Right lobe of liver (tissue), 6 donors: ENCODE results near the gene SLC26A8. TPM values are rescaled to one million over a fixed set of nuclear protein-coding genes. Genes with fewer than 3 reads are reported as not detected.
A peak's percentile ranks its signal among the peaks of the same experiment; 100 is the strongest.

Experiments used
- ATAC-seq, 4 donors: fragments of 200-7000 bp; cut with Tn5 transposase; one replicate each; pipeline ENCODE4 v1.9.1; 2020; ENCODE audit warnings: mild to moderate bottlenecking in 4 of 4, moderate library complexity in 4 of 4
- DNase-seq, 3 donors: peaks; one replicate each; pipeline ENCODE4 v3.0.0-alpha.2; 2020
- H3K27ac ChIP-seq, 3 donors: fragments of 200-600 bp; one replicate each; pipeline ENCODE4 v1.8.0; 2022
- H3K27me3 ChIP-seq, 2 donors: fragments of 200-600 bp; one replicate each; pipeline ENCODE4 v1.8.0; 2022
- H3K36me3 ChIP-seq, 4 donors: fragments of 200-600 bp; sonication (generic) in 1 of 4; one replicate each; pipeline versions ENCODE4 v1.5.1 to v1.8.0; 2017 to 2022; ENCODE audit warnings: control low read depth in 1 of 4
- H3K4me1 ChIP-seq, 4 donors: fragments of 200-600 bp; sonication (generic) in 1 of 4; one replicate each; pipeline versions ENCODE4 v1.5.1 to v1.8.0; 2017 to 2022; ENCODE audit warnings: control low read depth in 1 of 4
- H3K4me3 ChIP-seq, 3 donors: fragments of 200-600 bp; one replicate each; pipeline ENCODE4 v1.8.0; 2022
- H3K9me3 ChIP-seq, 4 donors: fragments of 200-600 bp; sonication (generic) in 1 of 4; one replicate each; pipeline versions ENCODE4 v1.5.1 to v1.8.0; 2017 to 2022; ENCODE audit warnings: control low read depth in 1 of 4
- POLR2A ChIP-seq: fragments of 450-650 bp; IDR thresholded peaks from one replicate; pipeline ENCODE4 v1.6.1; 2017; ENCODE audit warnings: antibody characterized with exemption, mild to moderate bottlenecking
- WGBS: methylation state at CpG from one replicate; pipeline ENCODE4 v1.1.6; 2018; ENCODE audit warnings: low coverage, low lambda C conversion rate; ENCODE audit not compliant: insufficient coverage; ENCODE audit errors: missing lambda C conversion rate; 5-methylcytosine and 5-hydroxymethylcytosine counted together
- intact Hi-C, 2 donors: fragments of 100-400 bp; cut with DNase I; formaldehyde crosslinking; loops; one replicate each; pipeline versions ENCODE4 v1.11.2 to v1.14.1; 2022
- total RNA-seq, 6 experiments: library from RNA; depleted of rRNA in 2 of 6; stranded (reverse); fragments of >200 nt in 2 of 6; fragmentation: NEBNext Ultra II Directional in 3 of 6; extraction: Animal tissue kit (Norgen Biotek cat#: 25700) in 3 of 6; gene quantifications; one replicate each; pipeline versions ENCODE4 v1.1.0 to v1.2.4, GENCODE V29; 2016 to 2023
- TF ChIP-seq, protein P1 (sequence below), 4 donors: fragments of 200-600 bp in 3 of 4; fragments of 450-650 bp in 1 of 4; IDR thresholded peaks; one replicate each; pipeline versions ENCODE4 v1.5.1 to v1.8.0; 2016 to 2022; ENCODE audit warnings: antibody characterized with exemption in 4 of 4, mild to moderate bottlenecking in 2 of 4
- donor health status: DM: no; HTN: yes; CAD: no.
- donor health status: DM: no; HTN: no; CAD: no.
- donor health status: DM: no; HTN: no; CAD: no.
- donor health status: DM: no; HTN: yes; CAD: no.
- donor health status: DM: no; HTN: yes; CAD: no.

Gene SLC26A8
- total RNA-seq, 6 experiments from 2014 or later = 0.06 to 0.33 (median 0.09) TPM

DNA sequence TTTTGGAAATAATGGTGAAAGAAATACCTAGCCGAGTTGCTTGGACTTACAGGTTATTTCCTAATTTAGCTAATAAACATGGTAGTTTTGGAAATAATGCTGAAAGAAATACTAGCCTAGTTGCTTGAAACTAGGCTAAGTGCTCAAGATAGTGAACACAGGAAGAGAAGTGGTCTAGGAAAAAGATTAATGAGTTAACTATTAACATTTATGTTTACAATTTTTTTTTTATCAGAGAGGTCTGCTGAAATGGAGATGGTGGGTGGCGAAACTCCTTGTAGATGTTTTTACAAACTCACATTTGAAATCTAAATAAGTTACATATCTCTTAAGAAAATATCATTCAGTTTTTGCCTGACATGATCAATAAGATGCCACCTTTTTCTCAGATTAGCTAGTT, 42.4 kb upstream of the SLC26A8 start:
- no peaks in the 10 kb centered on the region for H3K9me3 ChIP-seq
- no peak overlapping the region for H3K4me3 ChIP-seq
- no peaks in the 10 kb centered on the region for H3K27me3 ChIP-seq
- peaks cover 0 to 63% (median 7%) of the 10 kb centered on the region in 4 donors for H3K4me1 ChIP-seq
- 53% methylated on average over 2 of the region's 2 CpGs for WGBS
- TF ChIP-seq, protein P1, sequence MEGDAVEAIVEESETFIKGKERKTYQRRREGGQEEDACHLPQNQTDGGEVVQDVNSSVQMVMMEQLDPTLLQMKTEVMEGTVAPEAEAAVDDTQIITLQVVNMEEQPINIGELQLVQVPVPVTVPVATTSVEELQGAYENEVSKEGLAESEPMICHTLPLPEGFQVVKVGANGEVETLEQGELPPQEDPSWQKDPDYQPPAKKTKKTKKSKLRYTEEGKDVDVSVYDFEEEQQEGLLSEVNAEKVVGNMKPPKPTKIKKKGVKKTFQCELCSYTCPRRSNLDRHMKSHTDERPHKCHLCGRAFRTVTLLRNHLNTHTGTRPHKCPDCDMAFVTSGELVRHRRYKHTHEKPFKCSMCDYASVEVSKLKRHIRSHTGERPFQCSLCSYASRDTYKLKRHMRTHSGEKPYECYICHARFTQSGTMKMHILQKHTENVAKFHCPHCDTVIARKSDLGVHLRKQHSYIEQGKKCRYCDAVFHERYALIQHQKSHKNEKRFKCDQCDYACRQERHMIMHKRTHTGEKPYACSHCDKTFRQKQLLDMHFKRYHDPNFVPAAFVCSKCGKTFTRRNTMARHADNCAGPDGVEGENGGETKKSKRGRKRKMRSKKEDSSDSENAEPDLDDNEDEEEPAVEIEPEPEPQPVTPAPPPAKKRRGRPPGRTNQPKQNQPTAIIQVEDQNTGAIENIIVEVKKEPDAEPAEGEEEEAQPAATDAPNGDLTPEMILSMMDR (IDR thresholded peaks at IDR 0.05) = no peak
- ATAC-seq = peak in 3 of 4 donors; percentile 14 to 46 (median 27)
- H3K27ac ChIP-seq = peak overlapping the region; percentile 4 to 28 (median 26)
- intact Hi-C loops = no loop called here
- DNase-seq = no peak
- no peaks in the 10 kb centered on the region for H3K36me3 ChIP-seq

GRCh38 chr6:36065916-36066315, 41.5 kb upstream of the SLC26A8 start:
- Histone ChIP-seq H3K27ac (peak overlapping the region in 1 of 3 donors; percentile 28), H3K4me1 (peaks cover 0 to 63% (median 7%) of the 10 kb centered on the region in 4 donors), H3K27me3 (no peaks in the 10 kb centered on the region), H3K36me3 (no peaks in the 10 kb centered on the region), H3K4me3 (no peak overlapping the region), H3K9me3 (no peaks in the 10 kb centered on the region)
- intact Hi-C loops = no loop called here
- TF ChIP-seq, protein P1 (IDR thresholded peaks at IDR 0.05) = no peak
- TF ChIP-seq POLR2A = no peak
- ATAC-seq = no peak
- DNase-seq = no peak

DNA sequence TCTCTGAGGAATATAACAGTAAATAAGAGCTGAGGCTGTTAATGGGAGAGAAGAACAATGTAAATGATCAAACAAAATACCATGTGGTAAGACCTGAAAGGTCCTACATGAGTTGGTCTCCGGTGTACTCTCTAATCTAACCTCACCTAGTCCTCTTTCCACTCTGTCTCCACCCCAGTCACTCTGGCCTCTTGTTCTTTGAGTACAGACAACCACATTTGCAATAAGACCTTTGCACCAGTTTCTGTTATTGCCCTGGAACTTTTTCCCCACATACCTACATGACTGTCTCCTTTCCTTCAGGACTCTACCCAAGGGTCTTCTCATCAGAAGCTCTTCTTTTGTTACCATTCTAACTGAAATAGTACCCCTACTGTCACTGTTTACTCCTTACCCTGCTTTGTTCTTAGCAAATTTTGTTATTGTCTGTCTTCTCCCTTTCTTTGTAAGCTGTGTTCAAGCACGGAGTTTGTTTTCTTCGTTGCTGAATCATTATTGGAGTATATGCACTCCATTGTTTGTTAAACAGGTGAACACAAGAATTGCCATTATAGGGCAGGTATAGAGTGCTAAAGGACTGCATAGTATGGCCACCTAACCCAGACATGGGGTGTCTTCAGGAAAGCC, 40.4 kb upstream of the SLC26A8 start:
- 26% methylated on average over 3 of the region's 3 CpGs for WGBS
- intact Hi-C loops = no loop called here
- no peak for TF ChIP-seq POLR2A
- TF ChIP-seq, protein P1 (IDR thresholded peaks at IDR 0.05) = no peak
- Histone ChIP-seq H3K27me3 (no peaks in the 10 kb centered on the region), H3K27ac (peak overlapping the region; percentile 25 to 77 (median 72)), H3K9me3 (no peaks in the 10 kb centered on the region), H3K4me3 (peak overlapping the region in 1 of 3 donors; percentile 1), H3K4me1 (peaks cover 0 to 63% (median 7%) of the 10 kb centered on the region in 4 donors), H3K36me3 (peaks cover 0 to 4% (median 2%) of the 10 kb centered on the region in 4 donors)
- DNase-seq (peak in 1 of 3 donors; percentile 69), ATAC-seq (peak; percentile 82 to 96 (median 92))

GRCh38 chr6:36063318-36064060, 39.0 kb upstream of the SLC26A8 start:
- no peaks in the 10 kb centered on the region for H3K27me3 ChIP-seq
- WGBS = 68% methylated on average over 3 of the region's 4 CpGs
- no peaks in the 10 kb centered on the region for H3K9me3 ChIP-seq
- DNase-seq = no peak
- TF ChIP-seq, protein P1 (IDR thresholded peaks at IDR 0.05) = no peak
- no peak for TF ChIP-seq POLR2A
- intact Hi-C loops = no loop called here
- peak in 1 of 4 donors; percentile 39 for ATAC-seq
- H3K4me3 ChIP-seq = no peak overlapping the region
- H3K36me3 ChIP-seq = peaks cover 0 to 9% (median 2%) of the 10 kb centered on the region in 4 donors
- peaks cover 0 to 49% (median 7%) of the 10 kb centered on the region in 4 donors for H3K4me1 ChIP-seq
- no peak overlapping the region for H3K27ac ChIP-seq
